Measurements from ENCODE around the gene PSME1.

DNA sequence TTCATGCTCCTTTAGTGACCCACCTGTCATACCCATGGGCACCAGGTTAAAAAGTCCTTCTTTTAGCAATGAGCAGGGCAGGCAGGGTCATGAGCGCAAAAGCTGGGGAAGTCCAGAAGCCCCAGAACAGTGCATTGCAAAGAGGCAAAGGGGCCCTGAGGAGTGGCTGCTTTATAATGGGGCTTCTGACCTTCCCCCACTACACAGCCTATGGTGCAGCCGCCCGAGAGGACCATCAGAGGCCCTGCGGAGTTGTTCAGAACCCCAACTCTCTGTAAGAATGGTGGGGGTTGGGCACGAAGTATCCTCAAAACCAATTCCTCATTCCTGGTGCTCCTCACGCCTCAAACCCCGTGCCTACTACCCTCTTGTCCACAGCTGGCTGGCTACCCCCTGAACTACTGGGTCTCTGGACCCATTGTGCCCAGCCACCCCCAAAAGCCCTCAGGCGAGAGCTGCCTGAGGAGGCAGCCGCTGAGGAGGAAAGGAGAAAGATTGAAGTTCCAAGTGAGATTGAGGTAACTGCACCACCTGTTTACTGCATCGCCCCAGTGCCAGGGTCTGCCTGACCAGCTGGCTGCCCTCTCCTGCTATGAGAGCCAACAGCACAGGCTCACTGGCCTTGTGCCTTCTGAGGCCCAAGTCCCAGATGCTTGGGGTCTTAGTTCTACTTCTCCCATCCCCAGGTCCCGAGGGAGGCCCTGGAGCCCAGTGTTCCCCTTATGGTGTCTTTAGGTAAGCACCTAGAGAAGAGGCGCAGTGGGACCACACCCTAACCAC, 42.6 kb downstream of the PSME1 start:
- no peak for TF ChIP-seq POLR2A (IDR thresholded peaks at IDR 0.05)
- TF ChIP-seq, protein P1, sequence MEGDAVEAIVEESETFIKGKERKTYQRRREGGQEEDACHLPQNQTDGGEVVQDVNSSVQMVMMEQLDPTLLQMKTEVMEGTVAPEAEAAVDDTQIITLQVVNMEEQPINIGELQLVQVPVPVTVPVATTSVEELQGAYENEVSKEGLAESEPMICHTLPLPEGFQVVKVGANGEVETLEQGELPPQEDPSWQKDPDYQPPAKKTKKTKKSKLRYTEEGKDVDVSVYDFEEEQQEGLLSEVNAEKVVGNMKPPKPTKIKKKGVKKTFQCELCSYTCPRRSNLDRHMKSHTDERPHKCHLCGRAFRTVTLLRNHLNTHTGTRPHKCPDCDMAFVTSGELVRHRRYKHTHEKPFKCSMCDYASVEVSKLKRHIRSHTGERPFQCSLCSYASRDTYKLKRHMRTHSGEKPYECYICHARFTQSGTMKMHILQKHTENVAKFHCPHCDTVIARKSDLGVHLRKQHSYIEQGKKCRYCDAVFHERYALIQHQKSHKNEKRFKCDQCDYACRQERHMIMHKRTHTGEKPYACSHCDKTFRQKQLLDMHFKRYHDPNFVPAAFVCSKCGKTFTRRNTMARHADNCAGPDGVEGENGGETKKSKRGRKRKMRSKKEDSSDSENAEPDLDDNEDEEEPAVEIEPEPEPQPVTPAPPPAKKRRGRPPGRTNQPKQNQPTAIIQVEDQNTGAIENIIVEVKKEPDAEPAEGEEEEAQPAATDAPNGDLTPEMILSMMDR (IDR thresholded peaks at IDR 0.05), result no peak
